IMR-90 (cell line): ENCODE results near the gene PRKG2. TPM values are rescaled to one million over a fixed set of nuclear protein-coding genes. Genes with fewer than 3 reads are reported as not detected.

ENCODE experiments used
- ATAC-seq: fragments of 200-7000 bp; cut with Tn5 transposase; 2 replicates; pipeline ENCODE4 v1.9.1; 2020; ENCODE audit warnings: low read depth, mild to moderate bottlenecking, moderate library complexity
- BruUV-seq: library from RNA; stranded (reverse); fragments of 400-500 nt; replicated peaks from 2 replicates; lab custom pipeline; 2021; lab: Mats Ljungman, UMichigan
- CTCF ChIA-PET: fragments of 300-600 bp; formaldehyde crosslinking; extraction: SDS; loops from one replicate; lab custom pipeline; 2021; ENCODE audit warnings: antibody characterized with exemption; lab: Yijun Ruan, JAX
- POLR2A ChIA-PET: fragments of 300-600 bp; sonication (Branson Sonifier 250); formaldehyde crosslinking; loops from one replicate; lab custom pipeline; 2022; ENCODE audit warnings: antibody characterized with exemption; ENCODE audit not compliant: unreplicated experiment; lab: Charles Lee
- DNase-seq: peaks from one replicate; pipeline ENCODE4 v3.0.0; 2013
- H2AFZ ChIP-seq: replicated peaks from 2 replicates; pipeline ENCODE3; 2013; ENCODE audit warnings: low read length, mild to moderate bottlenecking; ENCODE audit not compliant: poor library complexity
- H2AK5ac ChIP-seq: 2 replicates; pipeline ENCODE4 v1.6.1; 2013; ENCODE audit warnings: low read depth, low read length, inconsistent platforms
- H2AK9ac ChIP-seq: replicated peaks from 2 replicates; pipeline ENCODE3; 2013; ENCODE audit warnings: mild to moderate bottlenecking, low read depth, low read length, moderate library complexity; ENCODE audit not compliant: poor library complexity
- H2BK120ac ChIP-seq: 2 replicates; pipeline ENCODE4 v1.6.1; 2013; ENCODE audit warnings: low read depth, low read length, inconsistent platforms
- H2BK15ac ChIP-seq: 3 replicates; pipeline ENCODE4 v1.6.1; 2013; ENCODE audit warnings: low read depth, low read length, inconsistent platforms
- H2BK20ac ChIP-seq: 2 replicates; pipeline ENCODE4 v1.6.1; 2013; ENCODE audit warnings: low read depth, mild to moderate bottlenecking, inconsistent platforms, low read length, moderate library complexity
- H2BK5ac ChIP-seq: 2 replicates; pipeline ENCODE4 v1.6.1; 2013; ENCODE audit warnings: mild to moderate bottlenecking, low read depth, low read length, inconsistent platforms; ENCODE audit not compliant: poor library complexity, severe bottlenecking
- H3K14ac ChIP-seq: replicated peaks from 2 replicates; pipeline ENCODE4 v1.6.1; 2013; ENCODE audit warnings: low read depth, low read length, inconsistent platforms
- H3K18ac ChIP-seq: 2 replicates; pipeline ENCODE4 v1.6.1; 2013; ENCODE audit warnings: low read depth, low read length, control low read depth
- H3K23ac ChIP-seq: 2 replicates; pipeline ENCODE4 v1.6.1; 2013; ENCODE audit warnings: low read depth, low read length, inconsistent platforms
- H3K27ac ChIP-seq: 2 replicates; pipeline ENCODE4 v1.5.1; 2013; ENCODE audit warnings: mild to moderate bottlenecking, control low read depth, low read length; ENCODE audit not compliant: insufficient read depth
- H3K27me3 ChIP-seq: 2 replicates; pipeline ENCODE4 v1.6.1; 2013; ENCODE audit warnings: low read length; ENCODE audit not compliant: control insufficient read depth, insufficient read depth
- H3K36me3 ChIP-seq: 2 replicates; pipeline ENCODE4 v1.6.1; 2013; ENCODE audit warnings: low read length, mixed read lengths; ENCODE audit not compliant: control insufficient read depth, insufficient read depth
- H3K4ac ChIP-seq: 2 replicates; pipeline ENCODE4 v1.6.1; 2013; ENCODE audit warnings: low read depth, low read length, inconsistent platforms
- H3K4me1 ChIP-seq: 2 replicates; pipeline ENCODE4 v1.6.1; 2013; ENCODE audit warnings: low read length, mixed read lengths; ENCODE audit not compliant: control insufficient read depth, insufficient read depth
- H3K4me2 ChIP-seq: 2 replicates; pipeline ENCODE4 v1.6.1; 2013; ENCODE audit warnings: low read depth, mild to moderate bottlenecking, control low read depth, low read length, moderate library complexity
- H3K4me3 ChIP-seq: 2 replicates; pipeline ENCODE4 v1.5.1; 2013; ENCODE audit warnings: low read depth, mild to moderate bottlenecking, control low read depth, low read length, moderate library complexity; ENCODE audit not compliant: insufficient read depth
- H3K56ac ChIP-seq: 2 replicates; pipeline ENCODE4 v1.6.1; 2013; ENCODE audit warnings: low read length, inconsistent platforms; ENCODE audit not compliant: insufficient read depth; ENCODE audit errors: extremely low read depth
- H3K79me1 ChIP-seq, 2 experiments: 2 replicates each; pipeline ENCODE4 v1.6.1; 2013; ENCODE audit warnings: low read length in 2 of 2, inconsistent platforms in 1 of 2, low read depth in 1 of 2
- H3K9ac ChIP-seq: 2 replicates; pipeline ENCODE4 v1.6.1; 2013; ENCODE audit warnings: low read depth, low read length, control low read depth
- H3K9me1 ChIP-seq: 2 replicates; pipeline ENCODE4 v1.6.1; 2013; ENCODE audit warnings: low read length, inconsistent platforms; ENCODE audit not compliant: insufficient read depth
- H3K9me3 ChIP-seq: 2 replicates; pipeline ENCODE4 v1.6.1; 2013; ENCODE audit warnings: low read length; ENCODE audit not compliant: control insufficient read depth, insufficient read depth
- H4K20me1 ChIP-seq: 2 replicates; pipeline ENCODE4 v1.6.1; 2013; ENCODE audit warnings: low read length, inconsistent platforms; ENCODE audit not compliant: insufficient read depth
- H4K5ac ChIP-seq: 2 replicates; pipeline ENCODE4 v1.6.1; 2013; ENCODE audit warnings: mild to moderate bottlenecking, low read depth, low read length, control low read depth
- H4K8ac ChIP-seq, 2 experiments: 2 replicates each; pipeline ENCODE4 v1.6.1; 2013; ENCODE audit warnings: low read depth in 2 of 2, low read length in 2 of 2, control low read depth in 1 of 2, inconsistent platforms in 1 of 2
- H4K91ac ChIP-seq: 2 replicates; pipeline ENCODE4 v1.6.1; 2013; ENCODE audit warnings: low read depth, low read length, inconsistent platforms; ENCODE audit not compliant: insufficient read depth
- BHLHE40 ChIP-seq: fragments of 150-350 bp; IDR thresholded peaks from 2 replicates; pipeline ENCODE4 v1.6.1; 2016; ENCODE audit warnings: mild to moderate bottlenecking, low read depth, low read length
- CEBPB ChIP-seq: IDR thresholded peaks from 2 replicates; pipeline ENCODE4 v1.6.1; 2012; ENCODE audit warnings: low read depth, low read length, improper control_type of control experiment
- CTCF ChIP-seq: conservative IDR thresholded peaks from 2 replicates; pipeline ENCODE4 v1.5.1; 2012; ENCODE audit warnings: mild to moderate bottlenecking, low read depth, low read length, improper control_type of control experiment
- ELK1 ChIP-seq: fragments of 150-350 bp; IDR thresholded peaks from 2 replicates; pipeline ENCODE4 v1.6.1; 2016; ENCODE audit warnings: low read depth, mild to moderate bottlenecking, low read length, moderate library complexity, borderline replicate concordance
- FOS ChIP-seq: fragments of 150-350 bp; IDR thresholded peaks from 2 replicates; pipeline ENCODE4 v1.6.1; 2016; ENCODE audit warnings: low read depth, low read length
- MAFK ChIP-seq: IDR thresholded peaks from 2 replicates; pipeline ENCODE4 v1.6.1; 2012; ENCODE audit warnings: low read depth, low read length, improper control_type of control experiment
- MXI1 ChIP-seq: IDR thresholded peaks from 2 replicates; pipeline ENCODE4 v1.6.1; 2012; ENCODE audit warnings: low read depth, mild to moderate bottlenecking, low read length, moderate library complexity, borderline replicate concordance
- NFE2L2 ChIP-seq: fragments of 150-350 bp; IDR thresholded peaks from 2 replicates; pipeline ENCODE4 v1.6.1; 2016; ENCODE audit warnings: low read depth, mild to moderate bottlenecking, low read length
- POLR2A ChIP-seq: IDR thresholded peaks from 2 replicates; pipeline ENCODE4 v1.6.1; 2012; ENCODE audit warnings: mild to moderate bottlenecking, low read depth, low read length
- RAD21 ChIP-seq: IDR thresholded peaks from 2 replicates; pipeline ENCODE4 v1.6.1; 2012; ENCODE audit warnings: low read length, improper control_type of control experiment
- RFX5 ChIP-seq: IDR thresholded peaks from 2 replicates; pipeline ENCODE4 v1.8.0; 2012; ENCODE audit warnings: low read depth, mild to moderate bottlenecking, low read length, moderate library complexity
- SMC3 ChIP-seq: fragments of 150-350 bp; IDR thresholded peaks from 2 replicates; pipeline ENCODE4 v1.6.1; 2016; ENCODE audit warnings: low read depth, mild to moderate bottlenecking, antibody characterized with exemption, low read length, moderate library complexity
- WGBS, 2 experiments: methylation state at CpG; one replicate each; pipeline versions ENCODE4 v1.1.5 to v1.1.7; 2013; ENCODE audit warnings: missing lambda C conversion rate in 2 of 2; ENCODE audit not compliant: insufficient read length in 1 of 2; ENCODE audit errors: extremely low coverage in 2 of 2; 5-methylcytosine and 5-hydroxymethylcytosine counted together
- dilution Hi-C: fragments of 300-500 bp; cut with HindIII; formaldehyde crosslinking; loops from one replicate; pipeline ENCODE4 v1.14.3; 2018; ENCODE audit warnings: low sequenced_read_pairs; ENCODE audit not compliant: unreplicated experiment
- in situ Hi-C: fragments of 300-500 bp; cut with MboI; formaldehyde crosslinking; loops from 3 replicates; pipeline ENCODE4 v1.14.3; 2019; ENCODE audit warnings: low sequenced_read_pairs, inconsistent platforms, mixed read lengths
- intact Hi-C: fragments of 100-400 bp; cut with micrococcal nuclease; formaldehyde crosslinking; loops from 2 replicates; pipeline ENCODE4 v1.10.0; 2022
- polyA plus RNA-seq, 3 experiments: library from polyadenylated mRNA; depleted of rRNA; stranded (reverse); fragments of >200 nt; gene quantifications; 2 replicates each; pipeline ENCODE4 v1.2.3, GENCODE V29; 2012; ENCODE audit warnings: low replicate concordance in 1 of 3
- total RNA-seq: library from RNA; depleted of rRNA; stranded (reverse); fragments of >200 nt; gene quantifications from 2 replicates; pipeline ENCODE4 v1.2.3, GENCODE V29; 2012

Gene PRKG2
- total and polyA plus RNA-seq, 2 of the 4 experiments (the other 2 are of a cell fraction), result 0.44 to 2.0 TPM

- H3K56ac ChIP-seq, result no peak overlapping the region
- no peaks in the 10 kb centered on the region for H4K20me1 ChIP-seq
- H3K4ac ChIP-seq, result no peak overlapping the region
- no peaks in the 10 kb centered on the region for H3K9me1 ChIP-seq
- H2BK20ac ChIP-seq, result no peak overlapping the region
- H2BK5ac ChIP-seq, result no peak overlapping the region
- H2AK9ac ChIP-seq, result no peak overlapping the region
- no peak overlapping the region for H3K27ac ChIP-seq
- H3K79me1 ChIP-seq, result no peaks in the 10 kb centered on the region
- no peak overlapping the region for H2BK120ac ChIP-seq
- no peak overlapping the region for H4K8ac ChIP-seq
- in situ Hi-C loops (no loop called here), dilution Hi-C loops (no loop called here), intact Hi-C loops (no loop called here)
- POLR2A ChIA-PET, result no interaction called here
- CTCF ChIA-PET, result interaction anchor here (1.0 to 1.3 kb wide), 2 partner anchors 125 to 157 kb away, joined by 3 to 5 read pairs; no protein-coding TSS in a partner anchor
- no peak overlapping the region for H3K9ac ChIP-seq
- no peak overlapping the region for H2AFZ ChIP-seq
- no peak overlapping the region for H3K4me3 ChIP-seq
- no peak overlapping the region for H3K23ac ChIP-seq
- H3K36me3 ChIP-seq, result no peaks in the 10 kb centered on the region
- no peak overlapping the region for H3K18ac ChIP-seq
- TF ChIP-seq CTCF (no peak), RFX5 (no peak), FOS (no peak), MXI1 (no peak), ELK1 (no peak), BHLHE40 (no peak), MAFK (no peak), RAD21 (no peak), POLR2A (no peak), CEBPB (no peak), NFE2L2 (no peak), SMC3 (no peak)
- no peak overlapping the region for H4K91ac ChIP-seq
- ATAC-seq (no peak), DNase-seq (no peak)
- H2AK5ac ChIP-seq, result no peak overlapping the region
- peaks cover 5% of the 10 kb centered on the region; the same call in 1 of the 2 replicates for H3K9me3 ChIP-seq
- H2BK15ac ChIP-seq, result no peak overlapping the region
- no peak overlapping the region for H4K5ac ChIP-seq
- no TSS peak for BruUV-seq
- no peak overlapping the region for H3K4me2 ChIP-seq
- no peaks in the 10 kb centered on the region for H3K27me3 ChIP-seq
- no peaks in the 10 kb centered on the region for H3K4me1 ChIP-seq
- H3K14ac ChIP-seq, result no peak overlapping the region
- WGBS, 2 experiments, result 48% methylated on average over 2 of the region's 4 CpGs; no CpG with 5 or more reads in 1 of the 2 experiments
Measured at GRCh38 chr4:81227138-81227537, 12.1 kb upstream of the PRKG2 start.
